ENCODE results near the gene RBM38.

RBM38 gene

GRCh38 chr20:57392512-57393271, 1.5 kb downstream of the RBM38 start:
- DNase-seq: peak; percentile 89

GRCh38 chr20:57393321-57394120, 2.3 kb downstream of the RBM38 start:
- DNase-seq: no peak

- no peak for DNase-seq
Observed at GRCh38 chr20:57394121-57395082, 3.2 kb downstream of the RBM38 start.

- no peak for DNase-seq
Observed at GRCh38 chr20:57395111-57395966, 4.1 kb downstream of the RBM38 start.

GRCh38 chr20:57396212-57396983, 5.2 kb downstream of the RBM38 start:
- no peak for DNase-seq

- DNase-seq: peak; percentile 30
Observed at GRCh38 chr20:57396984-57397692, 5.9 kb downstream of the RBM38 start.

- DNase-seq: peak; percentile 32
Observed at GRCh38 chr20:57397693-57398108, 6.5 kb downstream of the RBM38 start.

- peak; percentile 78 for DNase-seq
Observed at GRCh38 chr20:57398231-57398821, 7.1 kb downstream of the RBM38 start.

GRCh38 chr20:57398901-57399535, 7.8 kb downstream of the RBM38 start:
- DNase-seq: no peak

GRCh38 chr20:57399587-57400155, 8.5 kb downstream of the RBM38 start:
- DNase-seq: peak; percentile 60

- DNase-seq: no peak
Observed at GRCh38 chr20:57400231-57400701, 9.1 kb downstream of the RBM38 start.

GRCh38 chr20:57400821-57401564, 9.8 kb downstream of the RBM38 start:
- DNase-seq: no peak

- no peak for DNase-seq
Observed at GRCh38 chr20:57401565-57401918, 10.3 kb downstream of the RBM38 start.

- no peak for DNase-seq
Observed at GRCh38 chr20:57402206-57403125, 11.3 kb downstream of the RBM38 start.

GRCh38 chr20:57403216-57403615, 12.0 kb downstream of the RBM38 start:
- no peak for DNase-seq

GRCh38 chr20:57404006-57404405, 12.8 kb downstream of the RBM38 start:
- no peak for DNase-seq

- DNase-seq: no peak
Observed at GRCh38 chr20:57404419-57405072, 13.3 kb downstream of the RBM38 start.

Data from activated CD4-positive, alpha-beta T cell treated with anti-CD3 and anti-CD28 coated beads, Interleukin-2, Interleukin-6, amounts not matched to agents 100 ng/mL and 50 ng/mL, durations not matched to agents 16 hours and 8 hours (primary cell).